ENCODE measurements around the gene PDE4D. TPM values are rescaled to one million over a fixed set of nuclear protein-coding genes. Genes with fewer than 3 reads are reported as not detected.

PDE4D gene
- total RNA-seq, 1 experiment from 2014 or later: 2.1 TPM

GRCh38 chr5:59716029-59716428 lies 177.5 kb downstream of the PDE4D start:
- Histone ChIP-seq H2AFZ (ENCODE audit: low read length) (no peak overlapping the region), H2BK15ac (ENCODE audit: low read depth, low read length) (no peak overlapping the region), H3K27ac (ENCODE audit: insufficient read length, low read depth, low read length) (no peak overlapping the region), H3K23me2 (ENCODE audit: insufficient read length, low read depth, low read length, poor library complexity, severe bottlenecking) (no peaks in the 10 kb centered on the region), H4K8ac (replicated peaks; ENCODE audit: insufficient read length, low read depth, low read length) (no peak overlapping the region), H3K23ac (ENCODE audit: insufficient read length, low read depth, low read length) (no peak overlapping the region), H3K79me1 (ENCODE audit: insufficient read depth, low read depth, low read length, poor library complexity, severe bottlenecking) (no peaks in the 10 kb centered on the region), H3K18ac (ENCODE audit: insufficient read length, low read depth, low read length) (no peak overlapping the region), H2BK12ac (ENCODE audit: insufficient read length, low read depth, low read length) (no peak overlapping the region), H4K20me1 (ENCODE audit: control insufficient read depth, insufficient read depth, insufficient read length) (no peaks in the 10 kb centered on the region), H3K4ac (ENCODE audit: low read depth, low read length) (no peak overlapping the region), H3K9me3 (ENCODE audit: control insufficient read depth, low read depth, low read length) (peaks cover 20% of the 10 kb centered on the region), H3K79me2 (ENCODE audit: insufficient read depth, low read length) (no peaks in the 10 kb centered on the region), H3K4me1 (ENCODE audit: insufficient read depth, low read length) (no peaks in the 10 kb centered on the region), H2BK20ac (ENCODE audit: low read depth, low read length, poor library complexity, severe bottlenecking) (no peak overlapping the region), H3K27me3 (ENCODE audit: insufficient read depth, low read length) (no peaks in the 10 kb centered on the region), H2AK5ac (ENCODE audit: insufficient read length, low read length) (no peak overlapping the region), H2BK5ac (ENCODE audit: insufficient read length, low read length) (no peak overlapping the region), H4K91ac (ENCODE audit: insufficient read length, low read depth, low read length) (no peak overlapping the region), H3T11ph (ENCODE audit: low read length) (no peak overlapping the region), H4K5ac (ENCODE audit: insufficient read length, low read depth, low read length) (no peak overlapping the region), H2BK120ac (ENCODE audit: low read depth, low read length, poor library complexity, severe bottlenecking) (no peak overlapping the region), H3K14ac (ENCODE audit: insufficient read depth, low read length) (no peak overlapping the region; the same call in 1 of the 2 replicates), H3K9ac (ENCODE audit: extremely low read depth, insufficient read length, low read length) (no peak overlapping the region), H3K4me2 (ENCODE audit: insufficient read depth, insufficient read length, low read length) (no peak overlapping the region), H3K56ac (ENCODE audit: insufficient read length, low read depth, low read length) (no peak overlapping the region)
- Mint-ChIP-seq H3K4me1 (peaks cover 18 to 24% of the 10 kb centered on the region in 2 experiments), H3K27ac (no peak overlapping the region; a peak in 1 of 7 replicates), H3K36me3 (ENCODE audit: insufficient read depth in 1 of 3, low read depth in 3 of 3) (peaks cover 26 to 41% (median 34%) of the 10 kb centered on the region in 3 experiments), H3K9me3 (peaks cover 28 to 35% of the 10 kb centered on the region in 2 experiments), H3K27me3 (ENCODE audit: low read depth) (no peaks in the 10 kb centered on the region; the same call in 1 of the 2 replicates), H3K4me3 (no peak overlapping the region)
- no peak for TF ChIP-seq CTCF (conservative IDR thresholded peaks at IDR 0.05)
- DNase-seq: no peak
- WGBS (ENCODE audit: extremely low coverage, insufficient read length, low lambda C conversion rate): no CpG with 5 or more reads among the region's 9 CpGs
